Rectal smooth muscle tissue (tissue), 1 donor: ENCODE measurements around the gene CDHR1.

Source experiments
- H3K27ac ChIP-seq: one replicate; pipeline ENCODE4 v1.7.0; 2013; ENCODE audit warnings: low read depth, low read length, inconsistent platforms
- H3K27me3 ChIP-seq: one replicate; pipeline ENCODE4 v1.7.0; 2013; ENCODE audit warnings: low read length; ENCODE audit not compliant: control insufficient read depth, insufficient read depth
- H3K36me3 ChIP-seq: one replicate; pipeline ENCODE4 v1.7.0; 2013; ENCODE audit warnings: low read length; ENCODE audit not compliant: control insufficient read depth, insufficient read depth
- H3K4me1 ChIP-seq: one replicate; pipeline ENCODE4 v1.7.0; 2013; ENCODE audit warnings: low read length; ENCODE audit not compliant: control insufficient read depth, insufficient read depth
- H3K4me3 ChIP-seq: one replicate; pipeline ENCODE4 v1.7.0; 2013; ENCODE audit warnings: low read length
- H3K9ac ChIP-seq: one replicate; pipeline ENCODE4 v1.7.0; 2013; ENCODE audit warnings: low read length

CDHR1 gene

GRCh38 chr10:84195044-84195830 is 900 bp downstream of the CDHR1 start:
- Histone ChIP-seq H3K9ac (peak overlapping the region; percentile 4), H3K27ac (no peak overlapping the region), H3K4me3 (peak overlapping the region; percentile 73), H3K27me3 (peaks cover 10% of the 10 kb centered on the region), H3K36me3 (no peaks in the 10 kb centered on the region), H3K4me1 (peaks cover 5% of the 10 kb centered on the region)

- Histone ChIP-seq H3K27ac (no peak overlapping the region), H3K27me3 (peaks cover 10% of the 10 kb centered on the region), H3K9ac (no peak overlapping the region), H3K36me3 (no peaks in the 10 kb centered on the region), H3K4me1 (peaks cover 5% of the 10 kb centered on the region), H3K4me3 (peak overlapping the region; percentile 16)
Observed at GRCh38 chr10:84196083-84196482, 1.7 kb downstream of the CDHR1 start.

- H3K4me3 ChIP-seq, result no peak overlapping the region
Observed at GRCh38 chr10:84196941-84197340, 2.6 kb downstream of the CDHR1 start.

GRCh38 chr10:84197643-84198042 is 3.3 kb downstream of the CDHR1 start:
- peaks cover 8% of the 10 kb centered on the region for H3K27me3 ChIP-seq
- H3K4me3 ChIP-seq, result no peak overlapping the region
- peaks cover 5% of the 10 kb centered on the region for H3K4me1 ChIP-seq
- H3K36me3 ChIP-seq, result no peaks in the 10 kb centered on the region
- H3K27ac ChIP-seq, result no peak overlapping the region
- no peak overlapping the region for H3K9ac ChIP-seq

More at GRCh38 chr10:84196941-84197340, 2.6 kb downstream of the CDHR1 start:
- Histone ChIP-seq H3K36me3 (no peaks in the 10 kb centered on the region), H3K27ac (peak overlapping the region; percentile 7), H3K4me1 (peaks cover 5% of the 10 kb centered on the region), H3K9ac (no peak overlapping the region), H3K27me3 (peaks cover 8% of the 10 kb centered on the region)

GRCh38 chr10:84198206-84198915 is 4.0 kb downstream of the CDHR1 start:
- no peak overlapping the region for H3K4me3 ChIP-seq

GRCh38 chr10:84200537-84201243 is 6.4 kb downstream of the CDHR1 start:
- Histone ChIP-seq H3K27me3 (no peaks in the 10 kb centered on the region), H3K36me3 (no peaks in the 10 kb centered on the region), H3K9ac (peak overlapping the region; percentile 16), H3K4me3 (no peak overlapping the region), H3K27ac (no peak overlapping the region), H3K4me1 (peaks cover 5% of the 10 kb centered on the region)

More at GRCh38 chr10:84198206-84198915, 4.0 kb downstream of the CDHR1 start:
- peaks cover 7% of the 10 kb centered on the region for H3K27me3 ChIP-seq
- H3K4me1 ChIP-seq, result peaks cover 5% of the 10 kb centered on the region
- H3K27ac ChIP-seq, result no peak overlapping the region
- H3K9ac ChIP-seq, result no peak overlapping the region
- no peaks in the 10 kb centered on the region for H3K36me3 ChIP-seq

- Histone ChIP-seq H3K36me3 (no peaks in the 10 kb centered on the region), H3K27ac (no peak overlapping the region), H3K27me3 (no peaks in the 10 kb centered on the region), H3K4me1 (peaks cover 5% of the 10 kb centered on the region), H3K4me3 (no peak overlapping the region), H3K9ac (no peak overlapping the region)
Observed at GRCh38 chr10:84201244-84201606, 6.9 kb downstream of the CDHR1 start.

- Histone ChIP-seq H3K9ac (no peak overlapping the region), H3K27me3 (no peaks in the 10 kb centered on the region), H3K4me3 (no peak overlapping the region), H3K36me3 (no peaks in the 10 kb centered on the region), H3K27ac (no peak overlapping the region), H3K4me1 (peaks cover 3% of the 10 kb centered on the region)
Observed at GRCh38 chr10:84201682-84202081, 7.3 kb downstream of the CDHR1 start.

- Histone ChIP-seq H3K36me3 (no peaks in the 10 kb centered on the region), H3K27me3 (no peaks in the 10 kb centered on the region), H3K27ac (no peak overlapping the region), H3K4me3 (no peak overlapping the region), H3K4me1 (no peaks in the 10 kb centered on the region), H3K9ac (no peak overlapping the region)
Observed at GRCh38 chr10:84202349-84202748, 8.0 kb downstream of the CDHR1 start.

- Histone ChIP-seq H3K27me3 (no peaks in the 10 kb centered on the region), H3K4me3 (no peak overlapping the region), H3K4me1 (no peaks in the 10 kb centered on the region), H3K27ac (no peak overlapping the region), H3K9ac (no peak overlapping the region), H3K36me3 (no peaks in the 10 kb centered on the region)
Observed at GRCh38 chr10:84204122-84204521, 9.8 kb downstream of the CDHR1 start.

- Histone ChIP-seq H3K4me3 (no peak overlapping the region), H3K36me3 (no peaks in the 10 kb centered on the region), H3K27ac (no peak overlapping the region), H3K9ac (no peak overlapping the region), H3K27me3 (no peaks in the 10 kb centered on the region), H3K4me1 (no peaks in the 10 kb centered on the region)
Observed at GRCh38 chr10:84204610-84205009, 10.3 kb downstream of the CDHR1 start.

- H3K27ac ChIP-seq, result no peak overlapping the region
- H3K27me3 ChIP-seq, result no peaks in the 10 kb centered on the region
- H3K4me1 ChIP-seq, result no peaks in the 10 kb centered on the region
- no peak overlapping the region for H3K9ac ChIP-seq
- H3K4me3 ChIP-seq, result no peak overlapping the region
- H3K36me3 ChIP-seq, result no peaks in the 10 kb centered on the region
Observed at GRCh38 chr10:84205049-84205852, 10.9 kb downstream of the CDHR1 start.
